Lower leg skin (tissue), 3 donors: ENCODE data around the gene NRXN3.

Source experiments
- CTCF ChIP-seq, 3 donors: fragments of 450-650 bp; IDR thresholded peaks; one replicate each; pipeline ENCODE4 v1.5.1; 2016; ENCODE audit warnings: antibody characterized with exemption in 3 of 3, mild to moderate bottlenecking in 3 of 3, moderate library complexity in 2 of 3
- POLR2A ChIP-seq, 2 donors: fragments of 450-650 bp; IDR thresholded peaks; one replicate each; pipeline ENCODE4 v1.6.1; 2016 to 2017; ENCODE audit warnings: antibody characterized with exemption in 2 of 2, mild to moderate bottlenecking in 1 of 2, moderate library complexity in 1 of 2

DNA sequence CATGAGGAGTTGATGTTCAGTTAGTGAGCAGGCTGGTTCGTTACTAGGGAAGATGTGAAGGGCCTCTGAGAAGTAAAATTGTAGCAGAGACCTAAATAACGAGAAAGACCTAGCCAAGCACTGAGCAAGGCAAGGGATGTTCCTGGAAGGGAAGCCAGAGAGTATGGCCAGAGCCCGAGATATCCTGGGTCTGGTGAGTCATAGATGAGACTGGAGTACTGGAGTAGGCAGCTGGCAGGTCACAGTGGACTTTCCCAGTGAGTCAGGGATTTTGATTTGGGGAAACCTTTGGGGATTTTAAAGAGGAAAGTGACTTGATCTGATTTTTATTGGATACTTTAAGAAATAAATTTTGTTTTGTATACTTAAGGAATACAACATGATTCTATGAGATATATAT, 1672.1 kb downstream of the NRXN3 start:
- TF ChIP-seq POLR2A (IDR thresholded peaks at IDR 0.05) (no peak), CTCF (IDR thresholded peaks at IDR 0.05) (no peak)
